Measurements from ENCODE around the gene BCAS3.

The BCAS3 gene

GRCh38 chr17:61412143-61412859 is 734.6 kb downstream of the BCAS3 start:
- H3K27me3 Mint-ChIP-seq = peaks cover 46% of the 10 kb centered on the region
- DNase-seq = peak; percentile 83
- no peaks in the 10 kb centered on the region for H3K36me3 Mint-ChIP-seq (ENCODE audit: low read depth)
- peaks cover 18% of the 10 kb centered on the region for H3K4me1 Mint-ChIP-seq
- ATAC-seq = peak; percentile 68
- no peak overlapping the region for H3K27ac Mint-ChIP-seq
- peak overlapping the region; percentile 36 for H3K4me3 Mint-ChIP-seq
- H3K9me3 Mint-ChIP-seq = no peaks in the 10 kb centered on the region

GRCh38 chr17:61412860-61413660 is 735.4 kb downstream of the BCAS3 start:
- peaks cover 16% of the 10 kb centered on the region for H3K4me1 Mint-ChIP-seq
- H3K27me3 Mint-ChIP-seq = peaks cover 43% of the 10 kb centered on the region
- H3K4me3 Mint-ChIP-seq = no peak overlapping the region
- no peaks in the 10 kb centered on the region for H3K36me3 Mint-ChIP-seq (ENCODE audit: low read depth)
- no peaks in the 10 kb centered on the region for H3K9me3 Mint-ChIP-seq
- no peak overlapping the region for H3K27ac Mint-ChIP-seq
- no peak for DNase-seq
- ATAC-seq = no peak

GRCh38 chr17:61413661-61414126 is 736.0 kb downstream of the BCAS3 start:
- Mint-ChIP-seq H3K36me3 (ENCODE audit: low read depth) (no peaks in the 10 kb centered on the region), H3K27me3 (peaks cover 40% of the 10 kb centered on the region), H3K27ac (no peak overlapping the region), H3K9me3 (no peaks in the 10 kb centered on the region), H3K4me3 (no peak overlapping the region), H3K4me1 (peaks cover 13% of the 10 kb centered on the region)
- DNase-seq = no peak
- no peak for ATAC-seq

GRCh38 chr17:61414141-61414935 is 736.7 kb downstream of the BCAS3 start:
- ATAC-seq = no peak
- no peak overlapping the region for H3K27ac Mint-ChIP-seq
- no peaks in the 10 kb centered on the region for H3K36me3 Mint-ChIP-seq (ENCODE audit: low read depth)
- H3K4me1 Mint-ChIP-seq = peaks cover 11% of the 10 kb centered on the region
- no peak overlapping the region for H3K4me3 Mint-ChIP-seq
- H3K9me3 Mint-ChIP-seq = no peaks in the 10 kb centered on the region
- peaks cover 41% of the 10 kb centered on the region for H3K27me3 Mint-ChIP-seq
- no peak for DNase-seq

GRCh38 chr17:61414936-61415251 is 737.2 kb downstream of the BCAS3 start:
- peaks cover 9% of the 10 kb centered on the region for H3K4me1 Mint-ChIP-seq
- DNase-seq (no peak), ATAC-seq (no peak)
- H3K27ac Mint-ChIP-seq = no peak overlapping the region
- H3K27me3 Mint-ChIP-seq = peaks cover 40% of the 10 kb centered on the region
- no peaks in the 10 kb centered on the region for H3K36me3 Mint-ChIP-seq (ENCODE audit: low read depth)
- no peak overlapping the region for H3K4me3 Mint-ChIP-seq
- H3K9me3 Mint-ChIP-seq = no peaks in the 10 kb centered on the region

GRCh38 chr17:61415374-61416210 is 737.9 kb downstream of the BCAS3 start:
- Mint-ChIP-seq H3K27me3 (peaks cover 38% of the 10 kb centered on the region), H3K36me3 (ENCODE audit: low read depth) (no peaks in the 10 kb centered on the region), H3K4me3 (no peak overlapping the region), H3K9me3 (no peaks in the 10 kb centered on the region), H3K4me1 (peaks cover 3% of the 10 kb centered on the region), H3K27ac (no peak overlapping the region)
- ATAC-seq (no peak), DNase-seq (no peak)

- H3K4me1 Mint-ChIP-seq = peaks cover 2% of the 10 kb centered on the region
- no peaks in the 10 kb centered on the region for H3K36me3 Mint-ChIP-seq (ENCODE audit: low read depth)
- peaks cover 36% of the 10 kb centered on the region for H3K27me3 Mint-ChIP-seq
- ATAC-seq = no peak
- H3K27ac Mint-ChIP-seq = no peak overlapping the region
- H3K9me3 Mint-ChIP-seq = no peaks in the 10 kb centered on the region
- no peak overlapping the region for H3K4me3 Mint-ChIP-seq
- no peak for DNase-seq
Measured at GRCh38 chr17:61416211-61416539, 738.5 kb downstream of the BCAS3 start.

GRCh38 chr17:61416540-61417363 is 739.1 kb downstream of the BCAS3 start:
- H3K36me3 Mint-ChIP-seq (ENCODE audit: low read depth) = no peaks in the 10 kb centered on the region
- H3K27me3 Mint-ChIP-seq = peaks cover 34% of the 10 kb centered on the region
- H3K4me3 Mint-ChIP-seq = no peak overlapping the region
- no peaks in the 10 kb centered on the region for H3K4me1 Mint-ChIP-seq
- no peak overlapping the region for H3K27ac Mint-ChIP-seq
- H3K9me3 Mint-ChIP-seq = no peaks in the 10 kb centered on the region
- DNase-seq (peak; percentile 71), ATAC-seq (peak; percentile 40)

GRCh38 chr17:61418449-61418848 is 740.8 kb downstream of the BCAS3 start:
- H3K4me3 Mint-ChIP-seq = no peak overlapping the region
- H3K27me3 Mint-ChIP-seq = peaks cover 35% of the 10 kb centered on the region
- ATAC-seq = no peak
- H3K9me3 Mint-ChIP-seq = no peaks in the 10 kb centered on the region
- DNase-seq = no peak
- H3K4me1 Mint-ChIP-seq = no peaks in the 10 kb centered on the region
- no peak overlapping the region for H3K27ac Mint-ChIP-seq
- H3K36me3 Mint-ChIP-seq (ENCODE audit: low read depth) = no peaks in the 10 kb centered on the region

GRCh38 chr17:61419496-61420046 is 741.9 kb downstream of the BCAS3 start:
- no peak for ATAC-seq
- Mint-ChIP-seq H3K27ac (no peak overlapping the region), H3K4me3 (no peak overlapping the region), H3K27me3 (peaks cover 39% of the 10 kb centered on the region), H3K4me1 (no peaks in the 10 kb centered on the region), H3K9me3 (no peaks in the 10 kb centered on the region), H3K36me3 (ENCODE audit: low read depth) (no peaks in the 10 kb centered on the region)
- DNase-seq = no peak

- Mint-ChIP-seq H3K9me3 (no peaks in the 10 kb centered on the region), H3K27me3 (peaks cover 40% of the 10 kb centered on the region), H3K4me3 (no peak overlapping the region), H3K27ac (no peak overlapping the region), H3K4me1 (no peaks in the 10 kb centered on the region), H3K36me3 (ENCODE audit: low read depth) (no peaks in the 10 kb centered on the region)
- no peak for ATAC-seq
- DNase-seq = no peak
Measured at GRCh38 chr17:61420052-61420451, 742.4 kb downstream of the BCAS3 start.

GRCh38 chr17:61420745-61421398 is 743.2 kb downstream of the BCAS3 start:
- Mint-ChIP-seq H3K27me3 (peaks cover 40% of the 10 kb centered on the region), H3K4me1 (no peaks in the 10 kb centered on the region), H3K4me3 (no peak overlapping the region), H3K27ac (no peak overlapping the region), H3K9me3 (no peaks in the 10 kb centered on the region), H3K36me3 (ENCODE audit: low read depth) (no peaks in the 10 kb centered on the region)
- DNase-seq = no peak
- ATAC-seq = no peak

GRCh38 chr17:61421460-61421859 is 743.8 kb downstream of the BCAS3 start:
- no peak overlapping the region for H3K4me3 Mint-ChIP-seq
- H3K4me1 Mint-ChIP-seq = no peaks in the 10 kb centered on the region
- ATAC-seq (no peak), DNase-seq (no peak)
- no peaks in the 10 kb centered on the region for H3K36me3 Mint-ChIP-seq (ENCODE audit: low read depth)
- peaks cover 39% of the 10 kb centered on the region for H3K27me3 Mint-ChIP-seq
- no peak overlapping the region for H3K27ac Mint-ChIP-seq
- H3K9me3 Mint-ChIP-seq = no peaks in the 10 kb centered on the region

Measured in activated naive CD8-positive, alpha-beta T cell treated with anti-CD3 and anti-CD28 coated beads, Interleukin-2, amount 50 U/mL, for 24 hours (primary cell).